Loucy (cell line): ENCODE measurements around the gene STK4.

Source experiments
- EZH2phosphoT487 ChIP-seq: fragments of 200-600 bp; IDR thresholded peaks from 2 replicates; pipeline ENCODE4 v1.6.1; 2018; ENCODE audit warnings: antibody characterized with exemption, mild to moderate bottlenecking, moderate library complexity, borderline replicate concordance
- TF ChIP-seq, protein P1 (sequence below): fragments of 200-600 bp; sonication (generic); conservative IDR thresholded peaks from 2 replicates; pipeline ENCODE4 v1.5.1; 2014; ENCODE audit warnings: mild to moderate bottlenecking, antibody characterized with exemption, low read length

DNA sequence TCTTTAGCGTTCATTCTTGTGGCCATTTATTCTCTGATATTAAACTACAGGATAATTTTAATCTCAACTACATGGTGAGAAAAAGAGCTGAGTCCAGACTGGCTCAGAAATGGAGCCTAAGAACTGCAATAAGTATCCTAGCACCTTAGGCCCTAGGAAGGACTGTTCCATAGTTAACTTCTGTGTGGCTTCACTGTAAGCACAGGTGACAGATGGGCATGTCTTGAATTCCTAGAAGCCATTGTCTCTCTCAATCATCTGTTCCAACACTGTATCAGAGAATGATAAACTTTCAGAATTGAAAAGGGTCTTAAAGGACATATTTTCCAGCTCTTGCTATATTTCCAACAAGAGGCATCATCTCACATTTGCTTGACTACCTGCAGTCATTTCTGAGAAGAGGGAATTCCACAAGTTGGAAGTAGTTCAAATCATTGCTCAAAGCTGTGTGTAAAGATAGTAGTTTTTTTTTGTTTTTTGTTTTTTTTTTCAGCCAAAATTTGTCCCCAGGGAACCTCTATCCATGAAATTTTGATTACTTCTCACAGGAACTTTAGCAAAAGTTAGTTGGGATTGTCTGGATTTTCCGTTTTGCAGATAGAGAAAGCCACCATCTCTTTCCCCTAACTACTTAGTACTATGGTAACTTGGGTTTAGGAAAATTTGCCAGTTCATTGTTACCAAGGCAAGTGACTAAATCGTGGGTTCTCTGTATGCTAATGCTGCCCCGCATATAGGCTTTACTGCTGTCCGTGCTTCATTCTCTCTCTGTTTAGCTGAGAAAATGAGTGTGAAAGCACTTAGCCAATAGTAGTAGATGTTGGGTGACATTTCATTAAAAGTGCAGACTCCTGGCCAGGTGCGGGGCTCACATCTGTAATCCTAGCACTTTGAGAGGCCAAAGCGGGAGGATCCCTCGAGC, 87.4 kb downstream of the STK4 start:
- TF ChIP-seq, protein P1, sequence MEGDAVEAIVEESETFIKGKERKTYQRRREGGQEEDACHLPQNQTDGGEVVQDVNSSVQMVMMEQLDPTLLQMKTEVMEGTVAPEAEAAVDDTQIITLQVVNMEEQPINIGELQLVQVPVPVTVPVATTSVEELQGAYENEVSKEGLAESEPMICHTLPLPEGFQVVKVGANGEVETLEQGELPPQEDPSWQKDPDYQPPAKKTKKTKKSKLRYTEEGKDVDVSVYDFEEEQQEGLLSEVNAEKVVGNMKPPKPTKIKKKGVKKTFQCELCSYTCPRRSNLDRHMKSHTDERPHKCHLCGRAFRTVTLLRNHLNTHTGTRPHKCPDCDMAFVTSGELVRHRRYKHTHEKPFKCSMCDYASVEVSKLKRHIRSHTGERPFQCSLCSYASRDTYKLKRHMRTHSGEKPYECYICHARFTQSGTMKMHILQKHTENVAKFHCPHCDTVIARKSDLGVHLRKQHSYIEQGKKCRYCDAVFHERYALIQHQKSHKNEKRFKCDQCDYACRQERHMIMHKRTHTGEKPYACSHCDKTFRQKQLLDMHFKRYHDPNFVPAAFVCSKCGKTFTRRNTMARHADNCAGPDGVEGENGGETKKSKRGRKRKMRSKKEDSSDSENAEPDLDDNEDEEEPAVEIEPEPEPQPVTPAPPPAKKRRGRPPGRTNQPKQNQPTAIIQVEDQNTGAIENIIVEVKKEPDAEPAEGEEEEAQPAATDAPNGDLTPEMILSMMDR = no peak
- TF ChIP-seq EZH2phosphoT487 = no peak
